Tibial nerve (tissue), 4 donors: ENCODE measurements around the gene ASPDH. TPM values are rescaled to one million over a fixed set of nuclear protein-coding genes. Genes with fewer than 3 reads are reported as not detected.

Experiments used
- DNase-seq, 2 donors: peaks; one replicate each; pipeline ENCODE4 v3.0.0-alpha.2; 2019; ENCODE audit warnings: low spot score in 2 of 2
- H3K27ac ChIP-seq, 4 donors: fragments of 200-600 bp; sonication (generic) in 3 of 4; one replicate each; pipeline ENCODE4 v1.5.1; 2017 to 2019; ENCODE audit warnings: mild to moderate bottlenecking in 1 of 4
- H3K27me3 ChIP-seq, 2 donors: fragments of 200-600 bp; sonication (generic) in 1 of 2; one replicate each; pipeline versions ENCODE4 v1.5.1 to v1.6.0; 2017 to 2019
- H3K36me3 ChIP-seq, 3 donors: fragments of 200-600 bp; sonication (generic); one replicate each; pipeline ENCODE4 v1.5.1; 2018 to 2019
- H3K4me1 ChIP-seq, 4 donors: fragments of 200-600 bp; sonication (generic) in 3 of 4; one replicate each; pipeline ENCODE4 v1.5.1; 2017 to 2019
- H3K4me3 ChIP-seq, 4 donors: fragments of 200-600 bp; sonication (generic) in 3 of 4; one replicate each; pipeline ENCODE4 v1.5.1; 2017 to 2019; ENCODE audit warnings: mild to moderate bottlenecking in 1 of 4, moderate library complexity in 1 of 4
- H3K9me3 ChIP-seq, 4 donors: fragments of 200-600 bp; sonication (generic) in 3 of 4; one replicate each; pipeline ENCODE4 v1.5.1; 2017 to 2019
- EP300 ChIP-seq, 2 donors: sonication (generic); formaldehyde crosslinking; IDR thresholded peaks; one replicate each; pipeline ENCODE4 v1.6.1; 2017; ENCODE audit warnings: antibody characterized with exemption in 2 of 2, mild to moderate bottlenecking in 1 of 2
- POLR2A ChIP-seq, 2 donors: fragments of 450-650 bp; IDR thresholded peaks; one replicate each; pipeline ENCODE4 v1.6.1; 2017; ENCODE audit warnings: antibody characterized with exemption in 2 of 2, mild to moderate bottlenecking in 2 of 2, moderate library complexity in 2 of 2
- WGBS, 2 donors: methylation state at CpG; one replicate each; pipeline ENCODE4 v1.1.5; 2018; 5-methylcytosine and 5-hydroxymethylcytosine counted together
- total RNA-seq, 4 donors: library from RNA; depleted of rRNA; stranded (reverse); fragments of >200 nt; gene quantifications; one replicate each; pipeline ENCODE4 v1.1.0, GENCODE V29; 2016
- TF ChIP-seq, protein P1 (sequence below), 5 experiments: fragments of 200-600 bp in 3 of 5; fragments of 450-650 bp in 2 of 5; sonication (generic) in 3 of 5; IDR thresholded peaks; one replicate each; pipeline ENCODE4 v1.5.1; 2016 to 2019; ENCODE audit warnings: antibody characterized with exemption in 5 of 5, mild to moderate bottlenecking in 3 of 5, moderate library complexity in 2 of 5

The ASPDH gene
- total RNA-seq, 4 donors from 2014 or later = not detected

GRCh38 chr19:50462970-50463369, 50.7 kb downstream of the ASPDH start:
- Histone ChIP-seq H3K9me3 (no peaks in the 10 kb centered on the region), H3K4me1 (no peaks in the 10 kb centered on the region), H3K36me3 (no peaks in the 10 kb centered on the region), H3K27ac (no peak overlapping the region), H3K27me3 (peaks cover 0 to 38% of the 10 kb centered on the region in 2 donors), H3K4me3 (no peak overlapping the region)
- DNase-seq = no peak
- WGBS, 2 donors = 67 to 72% methylated on average over 7 of the region's 7 CpGs
- no peak for TF ChIP-seq POLR2A (IDR thresholded peaks at IDR 0.05)
- TF ChIP-seq, protein P1, sequence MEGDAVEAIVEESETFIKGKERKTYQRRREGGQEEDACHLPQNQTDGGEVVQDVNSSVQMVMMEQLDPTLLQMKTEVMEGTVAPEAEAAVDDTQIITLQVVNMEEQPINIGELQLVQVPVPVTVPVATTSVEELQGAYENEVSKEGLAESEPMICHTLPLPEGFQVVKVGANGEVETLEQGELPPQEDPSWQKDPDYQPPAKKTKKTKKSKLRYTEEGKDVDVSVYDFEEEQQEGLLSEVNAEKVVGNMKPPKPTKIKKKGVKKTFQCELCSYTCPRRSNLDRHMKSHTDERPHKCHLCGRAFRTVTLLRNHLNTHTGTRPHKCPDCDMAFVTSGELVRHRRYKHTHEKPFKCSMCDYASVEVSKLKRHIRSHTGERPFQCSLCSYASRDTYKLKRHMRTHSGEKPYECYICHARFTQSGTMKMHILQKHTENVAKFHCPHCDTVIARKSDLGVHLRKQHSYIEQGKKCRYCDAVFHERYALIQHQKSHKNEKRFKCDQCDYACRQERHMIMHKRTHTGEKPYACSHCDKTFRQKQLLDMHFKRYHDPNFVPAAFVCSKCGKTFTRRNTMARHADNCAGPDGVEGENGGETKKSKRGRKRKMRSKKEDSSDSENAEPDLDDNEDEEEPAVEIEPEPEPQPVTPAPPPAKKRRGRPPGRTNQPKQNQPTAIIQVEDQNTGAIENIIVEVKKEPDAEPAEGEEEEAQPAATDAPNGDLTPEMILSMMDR (IDR thresholded peaks at IDR 0.05) = no peak
- no peak for TF ChIP-seq EP300 (IDR thresholded peaks at IDR 0.05)

Other genes with a start within 250 kb of the ASPDH start
- gene KCNC3, start 184.5 kb downstream of the ASPDH start, total RNA-seq = 1 to 10 TPM in 1 of 4 donors, under 1 TPM in 3; 0.21 to 1.2 (median 0.71) TPM
- gene NAPSA, start 148.3 kb downstream of the ASPDH start, total RNA-seq = 1 to 10 TPM in 1 of 4 donors, under 1 TPM in 1, not detected in 2; 0.39 to 2.1 TPM
- gene NR1H2, start 137.5 kb downstream of the ASPDH start, total RNA-seq = 100 to 1,000 TPM in 1 of 4 donors, 10 to 100 TPM in 3; 80.2 to 125 (median 93.7) TPM
- gene POLD1, start 129.6 kb downstream of the ASPDH start, total RNA-seq = 10 to 100 TPM; 10.8 to 28.2 (median 15.5) TPM
- gene SPIB, start 95.0 kb downstream of the ASPDH start, total RNA-seq = 1 to 10 TPM in 1 of 4 donors, under 1 TPM in 2, not detected in 1; 0.66 to 3.5 (median 0.90) TPM
- gene MYBPC2, start 81.0 kb downstream of the ASPDH start, total RNA-seq = under 1 TPM in 1 of 4 donors, not detected in 3; 0.21 TPM
- gene EMC10, start 37.4 kb downstream of the ASPDH start, total RNA-seq = 10 to 100 TPM; 48.5 to 79.4 (median 59.7) TPM
- not detected for gene GARIN5A, start 37.1 kb downstream of the ASPDH start, total RNA-seq
- 10 to 100 TPM; 32.3 to 52.2 (median 38.8) TPM for gene JOSD2, start 2.7 kb downstream of the ASPDH start, total RNA-seq
- gene LRRC4B, start 54.5 kb upstream of the ASPDH start, total RNA-seq = 1 to 10 TPM; 1.0 to 3.7 (median 2.8) TPM
- not detected for gene SYT3, start 126.0 kb upstream of the ASPDH start, total RNA-seq
- gene C19orf81, start 135.5 kb upstream of the ASPDH start, total RNA-seq = not detected
- 1 to 10 TPM in 1 of 4 donors, under 1 TPM in 2, not detected in 1; 0.21 to 3.3 (median 0.30) TPM for gene SHANK1, start 205.9 kb upstream of the ASPDH start, total RNA-seq
- 10 to 100 TPM; 13.3 to 53.1 (median 25.9) TPM for gene CLEC11A, start 209.5 kb upstream of the ASPDH start, total RNA-seq